HEK293 (cell line): Measurements from ENCODE around the gene SLC38A3.

Experiments
- EGR2 ChIP-seq: fragments of 450-650 bp; formaldehyde crosslinking; IDR thresholded peaks from 2 replicates; pipeline ENCODE4 v1.5.1; 2016; ENCODE audit warnings: low read depth, missing biosample characterization, missing genetic modification characterization
- GLI2 ChIP-seq: fragments of 450-650 bp; formaldehyde crosslinking; IDR thresholded peaks from 2 replicates; pipeline ENCODE4; 2017; ENCODE audit warnings: missing biosample characterization, missing genetic modification characterization, low read depth, borderline replicate concordance
- GLIS1 ChIP-seq: fragments of 450-650 bp; formaldehyde crosslinking; IDR thresholded peaks from 2 replicates; pipeline ENCODE4 v1.5.1; 2016; ENCODE audit warnings: missing biosample characterization, missing genetic modification characterization
- PRDM2 ChIP-seq: fragments of 450-650 bp; formaldehyde crosslinking; IDR thresholded peaks from 2 replicates; pipeline ENCODE4 v1.5.1; 2016; ENCODE audit warnings: missing biosample characterization, missing genetic modification characterization, borderline replicate concordance
- PRDM4 ChIP-seq: fragments of 450-650 bp; formaldehyde crosslinking; IDR thresholded peaks from 2 replicates; pipeline ENCODE4 v1.5.1; 2017; ENCODE audit warnings: missing biosample characterization, missing genetic modification characterization
- SALL2 ChIP-seq: fragments of 450-650 bp; formaldehyde crosslinking; IDR thresholded peaks from 2 replicates; pipeline ENCODE4 v1.5.0; 2017; ENCODE audit warnings: missing biosample characterization, mild to moderate bottlenecking, missing genetic modification characterization, borderline replicate concordance
- ZFP3 ChIP-seq: fragments of 450-650 bp; formaldehyde crosslinking; IDR thresholded peaks from 2 replicates; pipeline ENCODE4 v1.5.1; 2016; ENCODE audit warnings: low read depth, missing biosample characterization, missing genetic modification characterization
- ZNF16 ChIP-seq: fragments of 450-650 bp; formaldehyde crosslinking; IDR thresholded peaks from 2 replicates; pipeline ENCODE4 v1.5.1; 2016; ENCODE audit warnings: low read depth, missing biosample characterization, missing genetic modification characterization
- ZNF169 ChIP-seq: fragments of 450-650 bp; formaldehyde crosslinking; IDR thresholded peaks from 2 replicates; pipeline ENCODE4 v1.5.1; 2016; ENCODE audit warnings: missing biosample characterization, missing genetic modification characterization
- ZNF174 ChIP-seq: fragments of 450-650 bp; formaldehyde crosslinking; IDR thresholded peaks from 2 replicates; pipeline ENCODE4 v1.5.0; 2017; ENCODE audit warnings: missing biosample characterization, mild to moderate bottlenecking, missing genetic modification characterization
- ZNF26 ChIP-seq: fragments of 450-650 bp; formaldehyde crosslinking; IDR thresholded peaks from 2 replicates; pipeline ENCODE4 v1.5.1; 2016; ENCODE audit warnings: missing biosample characterization, missing genetic modification characterization
- ZNF324 ChIP-seq: fragments of 450-650 bp; formaldehyde crosslinking; IDR thresholded peaks from 2 replicates; pipeline ENCODE4 v1.5.1; 2016; ENCODE audit warnings: missing biosample characterization, missing genetic modification characterization
- ZNF341 ChIP-seq: fragments of 450-650 bp; formaldehyde crosslinking; IDR thresholded peaks from 2 replicates; pipeline ENCODE4; 2016; ENCODE audit warnings: low read depth, missing biosample characterization, missing genetic modification characterization
- ZNF366 ChIP-seq: fragments of 450-650 bp; formaldehyde crosslinking; conservative IDR thresholded peaks from 2 replicates; pipeline ENCODE4 v1.5.1; 2016; ENCODE audit warnings: missing biosample characterization, missing genetic modification characterization
- ZNF37A ChIP-seq: fragments of 450-650 bp; IDR thresholded peaks from 2 replicates; pipeline ENCODE4 v1.5.1; 2018; ENCODE audit warnings: missing biosample characterization, missing genetic modification characterization
- ZNF433 ChIP-seq: fragments of 450-650 bp; formaldehyde crosslinking; IDR thresholded peaks from 2 replicates; pipeline ENCODE4 v1.5.1; 2016; ENCODE audit warnings: missing biosample characterization, missing genetic modification characterization, low read depth
- ZNF548 ChIP-seq: fragments of 450-650 bp; formaldehyde crosslinking; IDR thresholded peaks from 2 replicates; pipeline ENCODE4 v1.5.1; 2016; ENCODE audit warnings: missing biosample characterization, missing genetic modification characterization
- ZNF621 ChIP-seq: fragments of 450-650 bp; formaldehyde crosslinking; IDR thresholded peaks from 2 replicates; pipeline ENCODE4 v1.5.1; 2017; ENCODE audit warnings: missing biosample characterization, missing genetic modification characterization
- ZNF623 ChIP-seq: fragments of 450-650 bp; formaldehyde crosslinking; IDR thresholded peaks from 2 replicates; pipeline ENCODE4 v1.5.1; 2016; ENCODE audit warnings: missing biosample characterization, missing genetic modification characterization
- ZNF660 ChIP-seq: fragments of 450-650 bp; IDR thresholded peaks from 2 replicates; pipeline ENCODE4 v1.5.1; 2018; ENCODE audit warnings: missing biosample characterization, mild to moderate bottlenecking, missing genetic modification characterization
- ZNF76 ChIP-seq: fragments of 450-650 bp; formaldehyde crosslinking; IDR thresholded peaks from 2 replicates; pipeline ENCODE4; 2016; ENCODE audit warnings: low read depth, missing biosample characterization, missing genetic modification characterization, borderline replicate concordance
- ZNF768 ChIP-seq: fragments of 450-650 bp; formaldehyde crosslinking; IDR thresholded peaks from 2 replicates; pipeline ENCODE4 v1.5.1; 2018; ENCODE audit warnings: missing biosample characterization, mild to moderate bottlenecking, missing genetic modification characterization
- ZNF777 ChIP-seq: fragments of 450-650 bp; formaldehyde crosslinking; IDR thresholded peaks from 2 replicates; pipeline ENCODE4 v1.5.1; 2017; ENCODE audit warnings: missing biosample characterization, missing genetic modification characterization, borderline replicate concordance
- ZSCAN5A ChIP-seq: fragments of 450-650 bp; formaldehyde crosslinking; IDR thresholded peaks from 2 replicates; pipeline ENCODE4 v1.5.1; 2016; ENCODE audit warnings: missing biosample characterization, missing genetic modification characterization
- TF ChIP-seq, protein P1 (sequence below): IDR thresholded peaks from 2 replicates; pipeline ENCODE4 v1.6.1; 2011; ENCODE audit warnings: mild to moderate bottlenecking, low read depth, low read length, borderline replicate concordance

Gene SLC38A3

GRCh38 chr3:50235716-50236483 lies 30.8 kb downstream of the SLC38A3 start, which contains the start of gene GNAI2 (continued):
- no peak for TF ChIP-seq PRDM2 (tag by site-specific recombination)
- no peak for TF ChIP-seq ZNF366 (tag by site-specific recombination)
- TF ChIP-seq EGR2 (tag by site-specific recombination) = no peak
- no peak for TF ChIP-seq ZSCAN5A (tag by site-specific recombination)
- no peak for TF ChIP-seq PRDM4 (tag by site-specific recombination)
- no peak for TF ChIP-seq ZNF768 (tag by site-specific recombination)
- 0 out of 2 replicates have a peak, but pooled peaks have one; percentile 31 for TF ChIP-seq GLIS1
- no peak for TF ChIP-seq ZNF169
- TF ChIP-seq ZNF26 (tag by site-specific recombination) = no peak
- no peak for TF ChIP-seq ZNF16 (tag by site-specific recombination)
- no peak for TF ChIP-seq ZNF174
- TF ChIP-seq, protein P1, sequence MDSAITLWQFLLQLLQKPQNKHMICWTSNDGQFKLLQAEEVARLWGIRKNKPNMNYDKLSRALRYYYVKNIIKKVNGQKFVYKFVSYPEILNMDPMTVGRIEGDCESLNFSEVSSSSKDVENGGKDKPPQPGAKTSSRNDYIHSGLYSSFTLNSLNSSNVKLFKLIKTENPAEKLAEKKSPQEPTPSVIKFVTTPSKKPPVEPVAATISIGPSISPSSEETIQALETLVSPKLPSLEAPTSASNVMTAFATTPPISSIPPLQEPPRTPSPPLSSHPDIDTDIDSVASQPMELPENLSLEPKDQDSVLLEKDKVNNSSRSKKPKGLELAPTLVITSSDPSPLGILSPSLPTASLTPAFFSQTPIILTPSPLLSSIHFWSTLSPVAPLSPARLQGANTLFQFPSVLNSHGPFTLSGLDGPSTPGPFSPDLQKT = no peak
- TF ChIP-seq ZNF324 (tag by site-specific recombination) = no peak
- TF ChIP-seq ZNF433 = no peak
- TF ChIP-seq ZNF548 (tag by site-specific recombination) = no peak
- TF ChIP-seq ZNF777 (tag by site-specific recombination) = no peak
- TF ChIP-seq ZFP3 (tag by site-specific recombination) = no peak
- no peak for TF ChIP-seq ZNF76 (tag by site-specific recombination)
- TF ChIP-seq ZNF621 (tag by site-specific recombination) = no peak
- no peak for TF ChIP-seq ZNF37A (tag by site-specific recombination)
- TF ChIP-seq GLI2 (tag by site-specific recombination) = no peak
- no peak for TF ChIP-seq ZNF623
- peak; percentile 25; the same call in 1 of the 2 replicates for TF ChIP-seq ZNF660 (tag by site-specific recombination)
- no peak for TF ChIP-seq SALL2 (tag by site-specific recombination)
- peak; percentile 39 for TF ChIP-seq ZNF341 (tag by site-specific recombination)
